Measurements from ENCODE around the gene SULF2.

SULF2 gene

GRCh38 chr20:47676219-47676721 is 109.0 kb downstream of the SULF2 start:
- DNase-seq (ENCODE audit: extremely low spot score, insufficient read length, low read depth) (no peak), FAIRE-seq (no peak)

GRCh38 chr20:47675190-47676142 is 109.8 kb downstream of the SULF2 start:
- DNase-seq (ENCODE audit: extremely low spot score, insufficient read length, low read depth): no peak
- FAIRE-seq: no peak

GRCh38 chr20:47674686-47675085 is 110.6 kb downstream of the SULF2 start:
- FAIRE-seq: no peak
- no peak for DNase-seq (ENCODE audit: extremely low spot score, insufficient read length, low read depth)

GRCh38 chr20:47674145-47674544 is 111.1 kb downstream of the SULF2 start:
- FAIRE-seq (no peak), DNase-seq (ENCODE audit: extremely low spot score, insufficient read length, low read depth) (no peak)

- DNase-seq (ENCODE audit: extremely low spot score, insufficient read length, low read depth): no peak
- FAIRE-seq: no peak
These were observed 111.7 kb downstream of the SULF2 start for GRCh38 chr20:47673671-47673955.

GRCh38 chr20:47672886-47673670 is 112.2 kb downstream of the SULF2 start:
- DNase-seq (ENCODE audit: extremely low spot score, insufficient read length, low read depth) (no peak), FAIRE-seq (no peak)

- DNase-seq (ENCODE audit: extremely low spot score, insufficient read length, low read depth) (no peak), FAIRE-seq (no peak)
These were observed 113.1 kb downstream of the SULF2 start for GRCh38 chr20:47672166-47672565.

GRCh38 chr20:47670913-47671312 is 114.4 kb downstream of the SULF2 start:
- FAIRE-seq (no peak), DNase-seq (ENCODE audit: extremely low spot score, insufficient read length, low read depth) (no peak)

- DNase-seq (ENCODE audit: extremely low spot score, insufficient read length, low read depth): no peak
- FAIRE-seq: no peak
These were observed 115.1 kb downstream of the SULF2 start for GRCh38 chr20:47669927-47670890.

GRCh38 chr20:47669489-47669888 is 115.8 kb downstream of the SULF2 start:
- DNase-seq (ENCODE audit: extremely low spot score, insufficient read length, low read depth) (no peak), FAIRE-seq (no peak)

- DNase-seq (ENCODE audit: extremely low spot score, insufficient read length, low read depth) (no peak), FAIRE-seq (no peak)
These were observed 116.2 kb downstream of the SULF2 start for GRCh38 chr20:47669152-47669425.

GRCh38 chr20:47668313-47669151 is 116.7 kb downstream of the SULF2 start:
- DNase-seq (ENCODE audit: extremely low spot score, insufficient read length, low read depth) (no peak), FAIRE-seq (no peak)

- DNase-seq (ENCODE audit: extremely low spot score, insufficient read length, low read depth): no peak
- no peak for FAIRE-seq
These were observed 117.6 kb downstream of the SULF2 start for GRCh38 chr20:47667531-47668312.

GRCh38 chr20:47667086-47667485 is 118.2 kb downstream of the SULF2 start:
- DNase-seq (ENCODE audit: extremely low spot score, insufficient read length, low read depth): no peak
- no peak for FAIRE-seq

- DNase-seq (ENCODE audit: extremely low spot score, insufficient read length, low read depth) (no peak), FAIRE-seq (no peak)
These were observed 119.0 kb downstream of the SULF2 start for GRCh38 chr20:47666304-47666703.

- DNase-seq (ENCODE audit: extremely low spot score, insufficient read length, low read depth) (no peak), FAIRE-seq (no peak)
These were observed 119.9 kb downstream of the SULF2 start for GRCh38 chr20:47665221-47665991.

GRCh38 chr20:47664744-47665143 is 120.5 kb downstream of the SULF2 start:
- FAIRE-seq (no peak), DNase-seq (ENCODE audit: extremely low spot score, insufficient read length, low read depth) (no peak)

- FAIRE-seq (no peak), DNase-seq (ENCODE audit: extremely low spot score, insufficient read length, low read depth) (no peak)
These were observed 121.2 kb downstream of the SULF2 start for GRCh38 chr20:47664068-47664437.

Measured in GM18507 (cell line).